A673 (cell line): Measurements from ENCODE around the gene PPFIA2. TPM values are rescaled to one million over a fixed set of nuclear protein-coding genes. Genes with fewer than 3 reads are reported as not detected.

Source experiments
- BruUV-seq: library from RNA; stranded (reverse); fragments of 400-500 nt; replicated peaks from 2 replicates; lab custom pipeline; 2021; lab: Mats Ljungman, UMichigan
- CTCF ChIA-PET: fragments of 300-600 bp; sonication (Branson Sonifier 250); formaldehyde crosslinking; loops from one replicate; lab custom pipeline; 2022; ENCODE audit warnings: antibody characterized with exemption; lab: Charles Lee
- POLR2A ChIA-PET: fragments of 300-600 bp; sonication (Branson Sonifier 250); formaldehyde crosslinking; loops from one replicate; lab custom pipeline; 2022; ENCODE audit warnings: antibody characterized with exemption; ENCODE audit not compliant: low non-redundant PET; lab: Charles Lee
- DNase-seq: peaks from one replicate; pipeline ENCODE4 v3.0.0-alpha.2; 2015; ENCODE audit warnings: low spot score
- H3K27ac ChIP-seq: fragments of 200-600 bp; sonication (generic); 2 replicates; pipeline ENCODE4 v1.5.1; 2016; ENCODE audit warnings: mixed run types, low read depth, mild to moderate bottlenecking, mixed read lengths, antibody characterized with exemption, low read length; ENCODE audit not compliant: poor library complexity, severe bottlenecking
- H3K27me3 ChIP-seq: fragments of 200-600 bp; sonication (generic); replicated peaks from 2 replicates; pipeline ENCODE4 v1.6.1; 2017; ENCODE audit warnings: mixed run types, low read depth, mild to moderate bottlenecking, mixed read lengths, antibody characterized with exemption, low read length; ENCODE audit not compliant: insufficient read depth, poor library complexity
- H3K36me3 ChIP-seq: fragments of 200-600 bp; sonication (generic); 2 replicates; pipeline ENCODE4 v1.6.1; 2016; ENCODE audit warnings: mixed run types, mild to moderate bottlenecking, mixed read lengths, antibody characterized with exemption, low read length; ENCODE audit not compliant: insufficient read depth, poor library complexity, severe bottlenecking
- H3K4me1 ChIP-seq: fragments of 200-600 bp; sonication (generic); 2 replicates; pipeline ENCODE4 v1.6.1; 2017; ENCODE audit warnings: mixed run types, mild to moderate bottlenecking, mixed read lengths, antibody characterized with exemption, low read length; ENCODE audit not compliant: insufficient read depth, poor library complexity, severe bottlenecking
- H3K4me3 ChIP-seq: fragments of 200-600 bp; sonication (generic); 2 replicates; pipeline ENCODE4 v1.5.1; 2016; ENCODE audit warnings: low read depth, mixed run types, mild to moderate bottlenecking, mixed read lengths, low read length; ENCODE audit not compliant: poor library complexity, severe bottlenecking
- H3K9me3 ChIP-seq: fragments of 200-600 bp; sonication (generic); 2 replicates; pipeline ENCODE4 v1.6.1; 2016; ENCODE audit warnings: mixed run types, low read depth, mild to moderate bottlenecking, mixed read lengths, antibody characterized with exemption, low read length; ENCODE audit not compliant: poor library complexity, severe bottlenecking
- EZH2 ChIP-seq: fragments of 200-600 bp; sonication (generic); IDR thresholded peaks from 2 replicates; pipeline ENCODE4 v1.6.1; 2017; ENCODE audit warnings: borderline replicate concordance, low read depth, mild to moderate bottlenecking, mixed read lengths, antibody characterized with exemption, low read length; ENCODE audit not compliant: poor library complexity, severe bottlenecking
- intact Hi-C: fragments of 100-400 bp; cut with micrococcal nuclease; formaldehyde crosslinking; loops from one replicate; pipeline ENCODE4 v1.10.0; 2022; ENCODE audit not compliant: unreplicated experiment
- total RNA-seq: library from RNA; stranded (reverse); gene quantifications from 2 replicates; pipeline ENCODE4 v1.2.3, GENCODE V29; 2021
- TF ChIP-seq, protein P1 (sequence below): fragments of 300-800, 200-600 bp; sonication (generic); conservative IDR thresholded peaks from 2 replicates; pipeline ENCODE4 v1.5.1; 2017; ENCODE audit warnings: low read depth, mild to moderate bottlenecking, antibody characterized with exemption, low read length, moderate library complexity, mixed read lengths

Gene PPFIA2
- total RNA-seq, 1 experiment from 2014 or later, result 0.52 TPM

DNA sequence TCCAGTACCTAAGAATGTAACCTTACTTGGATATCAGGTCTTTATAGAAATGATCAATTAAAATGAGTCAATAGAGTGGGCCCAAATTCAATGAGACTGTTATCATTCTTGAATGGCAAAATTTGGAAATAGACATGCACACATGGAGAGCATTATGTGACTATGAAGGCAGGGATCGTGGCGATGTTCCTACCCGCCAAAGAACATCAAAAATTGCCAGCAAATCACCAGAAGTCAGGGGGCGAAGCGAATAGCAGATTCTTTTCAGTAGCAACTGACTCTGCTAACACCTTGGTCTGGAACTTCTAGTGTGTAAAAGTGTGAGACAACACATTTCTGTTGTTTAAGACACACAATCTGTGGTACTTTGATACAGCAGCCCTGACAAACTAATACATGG, 488.8 kb downstream of the PPFIA2 start:
- peaks cover 11% of the 10 kb centered on the region for H3K4me1 ChIP-seq
- no peak overlapping the region for H3K4me3 ChIP-seq
- DNase-seq, result no peak
- ChIA-PET CTCF (no interaction called here), POLR2A (no interaction called here)
- H3K27me3 ChIP-seq, result no peaks in the 10 kb centered on the region
- no peaks in the 10 kb centered on the region for H3K36me3 ChIP-seq
- TF ChIP-seq, protein P1, sequence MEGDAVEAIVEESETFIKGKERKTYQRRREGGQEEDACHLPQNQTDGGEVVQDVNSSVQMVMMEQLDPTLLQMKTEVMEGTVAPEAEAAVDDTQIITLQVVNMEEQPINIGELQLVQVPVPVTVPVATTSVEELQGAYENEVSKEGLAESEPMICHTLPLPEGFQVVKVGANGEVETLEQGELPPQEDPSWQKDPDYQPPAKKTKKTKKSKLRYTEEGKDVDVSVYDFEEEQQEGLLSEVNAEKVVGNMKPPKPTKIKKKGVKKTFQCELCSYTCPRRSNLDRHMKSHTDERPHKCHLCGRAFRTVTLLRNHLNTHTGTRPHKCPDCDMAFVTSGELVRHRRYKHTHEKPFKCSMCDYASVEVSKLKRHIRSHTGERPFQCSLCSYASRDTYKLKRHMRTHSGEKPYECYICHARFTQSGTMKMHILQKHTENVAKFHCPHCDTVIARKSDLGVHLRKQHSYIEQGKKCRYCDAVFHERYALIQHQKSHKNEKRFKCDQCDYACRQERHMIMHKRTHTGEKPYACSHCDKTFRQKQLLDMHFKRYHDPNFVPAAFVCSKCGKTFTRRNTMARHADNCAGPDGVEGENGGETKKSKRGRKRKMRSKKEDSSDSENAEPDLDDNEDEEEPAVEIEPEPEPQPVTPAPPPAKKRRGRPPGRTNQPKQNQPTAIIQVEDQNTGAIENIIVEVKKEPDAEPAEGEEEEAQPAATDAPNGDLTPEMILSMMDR, result no peak
- TF ChIP-seq EZH2, result no peak
- no peaks in the 10 kb centered on the region for H3K9me3 ChIP-seq
- BruUV-seq, result no TSS peak
- no peak overlapping the region for H3K27ac ChIP-seq
- intact Hi-C loops, result no loop called here

DNA sequence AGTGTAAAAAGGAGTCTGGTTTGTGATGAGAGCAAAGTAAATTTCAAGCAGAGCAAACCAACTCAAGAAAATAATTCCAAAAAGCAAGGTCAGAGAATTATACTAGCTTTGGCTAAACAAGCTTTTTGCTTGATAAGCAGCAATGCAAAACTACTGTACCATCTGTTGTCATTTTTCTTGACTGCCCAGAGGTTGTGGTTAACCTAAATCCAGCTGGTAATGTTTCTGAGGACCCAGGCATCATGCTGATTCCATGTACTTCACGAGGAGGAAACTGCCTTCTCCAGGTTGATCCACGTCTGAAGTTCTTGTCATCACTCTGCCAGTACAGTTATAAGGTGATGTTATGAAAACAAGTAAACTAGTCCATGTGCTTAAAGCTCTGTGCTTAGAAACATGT, 496.1 kb downstream of the PPFIA2 start:
- TF ChIP-seq EZH2, result no peak
- TF ChIP-seq, protein P1, result no peak
- Histone ChIP-seq H3K4me3 (no peak overlapping the region), H3K36me3 (no peaks in the 10 kb centered on the region), H3K9me3 (no peaks in the 10 kb centered on the region), H3K27me3 (no peaks in the 10 kb centered on the region), H3K27ac (no peak overlapping the region), H3K4me1 (peaks cover 26% of the 10 kb centered on the region)
- no peak for DNase-seq
- ChIA-PET CTCF (no interaction called here), POLR2A (no interaction called here)
- intact Hi-C loops, result no loop called here
- no TSS peak for BruUV-seq

DNA sequence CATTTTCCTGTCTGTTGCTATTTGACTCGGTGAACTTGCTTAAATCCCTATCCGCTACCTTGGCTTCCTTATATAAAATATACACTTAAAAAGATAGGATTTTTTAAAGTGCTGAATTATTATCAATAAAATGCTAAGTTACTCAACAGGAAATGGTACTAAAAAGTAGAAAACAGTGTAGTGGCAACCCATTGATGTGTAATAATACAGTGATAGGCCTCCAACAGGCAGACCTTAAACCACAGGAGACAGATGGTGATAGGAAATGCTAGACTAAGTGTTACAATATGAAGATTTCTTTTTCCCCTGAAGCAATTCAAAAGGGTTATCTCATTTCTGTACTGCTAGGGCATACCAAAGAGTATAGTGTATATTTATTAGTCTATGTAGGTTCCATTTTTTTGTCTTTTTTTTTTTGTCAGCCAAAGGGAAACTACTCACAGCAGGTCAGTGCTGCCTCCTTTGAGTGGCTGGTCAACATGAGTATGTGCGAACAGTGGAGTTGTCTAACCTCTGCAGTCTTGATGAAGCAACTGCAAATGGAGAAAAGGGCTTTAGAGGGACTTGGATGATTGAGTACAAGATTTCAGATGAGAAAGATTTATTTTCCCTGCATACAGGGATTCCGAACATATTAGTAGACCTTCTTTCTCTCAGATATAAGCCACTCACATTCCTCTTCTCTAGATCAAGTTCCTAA, 497.5 kb downstream of the PPFIA2 start:
- Histone ChIP-seq H3K36me3 (no peaks in the 10 kb centered on the region), H3K9me3 (no peaks in the 10 kb centered on the region), H3K27ac (no peak overlapping the region), H3K4me1 (peaks cover 33% of the 10 kb centered on the region), H3K4me3 (no peak overlapping the region), H3K27me3 (no peaks in the 10 kb centered on the region)
- ChIA-PET POLR2A (no interaction called here), CTCF (no interaction called here)
- BruUV-seq, result no TSS peak
- intact Hi-C loops, result no loop called here
- peak; percentile 69 for DNase-seq
- TF ChIP-seq EZH2, result no peak
- TF ChIP-seq, protein P1, result 0 out of 2 replicates have a peak, but pooled peaks have one; percentile 14
